ENCODE data around the gene USP17L10.
"Not testable (repeated sequence)": the region's sequence is repeated elsewhere in the genome, so short reads cannot be mapped to it uniquely, and the experiment has no call there.

Gene USP17L10, protein sequence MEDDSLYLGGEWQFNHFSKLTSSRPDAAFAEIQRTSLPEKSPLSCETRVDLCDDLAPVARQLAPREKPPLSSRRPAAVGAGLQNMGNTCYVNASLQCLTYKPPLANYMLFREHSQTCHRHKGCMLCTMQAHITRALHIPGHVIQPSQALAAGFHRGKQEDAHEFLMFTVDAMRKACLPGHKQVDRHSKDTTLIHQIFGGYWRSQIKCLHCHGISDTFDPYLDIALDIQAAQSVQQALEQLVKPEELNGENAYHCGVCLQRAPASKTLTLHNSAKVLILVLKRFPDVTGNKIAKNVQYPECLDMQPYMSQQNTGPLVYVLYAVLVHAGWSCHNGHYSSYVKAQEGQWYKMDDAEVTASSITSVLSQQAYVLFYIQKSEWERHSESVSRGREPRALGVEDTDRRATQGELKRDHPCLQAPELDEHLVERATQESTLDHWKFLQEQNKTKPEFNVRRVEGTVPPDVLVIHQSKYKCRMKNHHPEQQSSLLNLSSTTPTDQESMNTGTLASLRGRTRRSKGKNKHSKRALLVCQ

DNA sequence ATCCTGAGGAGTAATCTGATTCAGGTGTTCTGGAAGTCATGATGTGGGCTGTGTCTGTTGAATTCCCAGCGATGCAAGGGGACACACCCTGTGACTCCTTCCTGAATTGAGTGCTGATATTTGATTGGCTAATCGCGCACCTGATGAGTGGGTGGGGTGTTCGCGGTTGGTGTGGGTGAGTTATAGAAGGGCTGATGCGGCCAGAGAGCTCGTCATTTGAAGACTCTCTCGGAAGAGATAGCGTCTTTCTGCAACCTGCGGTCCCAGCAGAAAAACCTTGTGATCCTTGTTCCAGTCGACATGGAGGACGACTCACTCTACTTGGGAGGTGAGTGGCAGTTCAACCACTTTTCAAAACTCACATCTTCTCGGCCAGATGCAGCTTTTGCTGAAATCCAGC, at the start of gene USP17L10:
Gene USP17L10, plus strand, starts transcription at position 301 of the 400 bp plus-strand sequence. Its CDS starts 0 bp downstream, at position 301.
- DNase-seq (ENCODE audit: low spot score), result not testable (repeated sequence)

DNA sequence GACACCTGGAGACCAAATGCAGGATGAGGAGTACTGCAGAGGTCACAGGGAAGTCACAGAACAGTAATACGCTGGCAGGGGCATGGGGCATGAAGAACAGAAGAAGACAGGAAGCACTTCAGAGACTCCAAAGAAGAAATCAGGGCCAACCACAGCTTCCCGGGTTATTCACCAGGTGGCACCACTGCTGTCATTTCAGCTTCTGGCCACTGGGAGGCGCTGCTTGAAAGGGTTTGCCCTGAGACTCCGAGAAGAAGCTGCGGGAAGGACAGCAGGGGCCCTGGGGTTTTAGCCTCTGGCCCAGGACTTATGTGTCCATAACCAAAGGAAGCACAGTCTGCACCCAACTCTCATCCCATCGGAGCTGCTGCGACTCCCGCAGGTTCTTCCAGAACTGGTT, 44.5 kb upstream of the USP17L10 start:
- not testable (repeated sequence) for DNase-seq (ENCODE audit: low spot score)

DNA sequence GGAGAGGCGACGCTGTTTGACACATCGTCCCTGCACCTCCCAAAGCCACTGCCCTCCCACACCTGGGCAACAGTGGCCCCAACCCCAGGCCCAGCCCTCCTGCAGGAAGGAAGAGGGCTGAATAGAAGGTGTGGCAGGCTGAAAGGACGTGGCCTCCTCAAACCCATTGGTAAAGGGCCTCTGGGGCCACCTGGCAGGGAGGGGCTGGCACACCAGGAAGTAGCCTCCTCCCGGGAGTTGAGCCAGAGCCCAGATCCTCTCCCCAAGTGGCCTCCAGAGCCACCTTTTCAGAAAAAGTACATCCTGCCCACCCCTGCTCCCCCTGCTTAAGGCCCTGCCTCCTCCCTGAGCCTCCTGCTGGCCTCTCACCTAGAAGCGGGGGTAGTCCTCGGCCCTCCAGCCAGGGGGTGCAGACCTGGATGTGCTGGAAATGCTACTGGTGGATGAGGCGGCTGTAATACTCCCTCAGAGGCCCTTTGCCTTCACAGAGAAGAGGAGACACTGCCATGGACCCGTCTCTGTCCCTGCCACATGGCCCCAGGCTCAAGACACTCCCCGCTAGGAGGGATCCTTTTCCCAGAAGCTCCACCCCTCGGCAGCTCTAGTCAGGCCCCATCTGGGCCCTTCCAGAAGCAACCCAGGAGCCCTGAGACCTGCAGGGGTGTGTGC, 40.5 kb upstream of the USP17L10 start, which contains the start of gene FAM90A26:
Gene FAM90A26, plus strand, starts transcription at position 619 of the 669 bp plus-strand sequence. CDS start 2,764 bp downstream, outside the sequence.
- DNase-seq (ENCODE audit: low spot score), result not testable (repeated sequence)

DNA sequence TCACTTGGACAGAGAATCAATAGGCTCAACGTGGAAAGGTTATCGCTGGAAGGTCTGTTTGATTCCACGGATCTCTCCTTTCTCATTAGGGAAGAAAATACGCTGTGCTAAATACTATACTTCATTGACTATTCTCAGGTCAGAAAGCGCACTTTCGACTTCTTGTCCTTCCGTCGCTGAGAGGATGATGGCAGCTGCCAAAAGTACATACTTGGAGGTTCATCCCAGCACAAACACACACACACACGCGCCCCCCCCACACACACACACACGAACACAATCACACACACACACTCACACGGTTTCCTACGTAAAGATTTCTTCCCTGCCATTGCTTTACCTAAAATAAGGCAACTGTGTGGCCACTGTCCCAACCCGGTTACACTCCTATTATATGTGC, 4.2 kb downstream of the USP17L10 start:
- not testable (repeated sequence) for DNase-seq (ENCODE audit: low spot score)

DNA sequence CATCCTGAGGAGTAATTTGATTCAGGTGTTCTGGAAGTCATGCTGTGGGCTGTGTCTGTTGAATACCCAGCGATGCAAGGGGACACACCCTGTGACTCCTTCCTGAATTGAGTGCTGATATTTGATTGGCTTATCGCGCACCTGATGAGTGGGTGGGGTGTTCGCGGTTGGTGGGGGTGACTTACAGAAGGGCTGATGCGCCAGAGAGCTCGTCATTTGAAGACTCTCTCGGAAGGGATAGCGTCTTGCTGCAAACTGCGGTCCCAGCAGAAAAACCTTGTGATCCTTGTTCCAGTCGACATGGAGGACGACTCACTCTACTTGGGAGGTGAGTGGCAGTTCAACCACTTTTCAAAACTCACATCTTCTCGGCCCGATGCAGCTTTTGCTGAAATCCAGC, 4.6 kb downstream of the USP17L10 start, which contains the start of gene USP17L11:
Gene USP17L11, plus strand, starts transcription at position 301 of the 400 bp plus-strand sequence. Its CDS starts 0 bp downstream, at position 301.
- not testable (repeated sequence) for DNase-seq (ENCODE audit: low spot score)

DNA sequence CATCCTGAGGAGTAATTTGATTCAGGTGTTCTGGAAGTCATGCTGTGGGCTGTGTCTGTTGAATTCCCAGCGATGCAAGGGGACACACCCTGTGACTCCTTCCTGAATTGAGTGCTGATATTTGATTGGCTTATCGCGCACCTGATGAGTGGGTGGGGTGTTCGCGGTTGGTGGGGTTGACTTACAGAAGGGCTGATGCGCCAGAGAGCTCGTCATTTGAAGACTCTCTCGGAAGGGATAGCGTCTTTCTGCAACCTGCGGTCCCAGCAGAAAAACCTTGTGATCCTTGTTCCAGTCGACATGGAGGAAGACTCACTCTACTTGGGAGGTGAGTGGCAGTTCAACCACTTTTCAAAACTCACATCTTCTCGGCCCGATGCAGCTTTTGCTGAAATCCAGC, 9.4 kb downstream of the USP17L10 start, which contains the start of gene USP17L12:
Gene USP17L12, plus strand, starts transcription at position 301 of the 400 bp plus-strand sequence. Its CDS starts 0 bp downstream, at position 301.
- not testable (repeated sequence) for DNase-seq (ENCODE audit: low spot score)

DNA sequence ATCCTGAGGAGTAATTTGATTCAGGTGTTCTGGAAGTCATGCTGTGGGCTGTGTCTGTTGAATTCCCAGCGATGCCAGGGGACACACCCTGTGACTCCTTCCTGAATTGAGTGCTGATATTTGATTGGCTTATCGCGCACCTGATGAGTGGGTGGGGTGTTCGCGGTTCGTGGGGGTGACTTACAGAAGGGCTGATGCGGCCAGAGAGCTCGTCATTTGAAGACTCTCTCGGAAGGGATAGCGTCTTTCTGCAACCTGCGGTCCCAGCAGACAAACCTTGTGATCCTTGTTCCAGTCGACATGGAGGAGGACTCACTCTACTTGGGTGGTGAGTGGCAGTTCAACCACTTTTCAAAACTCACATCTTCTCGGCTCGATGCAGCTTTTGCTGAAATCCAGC, 14.1 kb downstream of the USP17L10 start, which contains the start of gene USP17L13:
Gene USP17L13, plus strand, starts transcription at position 301 of the 400 bp plus-strand sequence. Its CDS starts 0 bp downstream, at position 301.
- DNase-seq (ENCODE audit: low spot score), result not testable (repeated sequence)

DNA sequence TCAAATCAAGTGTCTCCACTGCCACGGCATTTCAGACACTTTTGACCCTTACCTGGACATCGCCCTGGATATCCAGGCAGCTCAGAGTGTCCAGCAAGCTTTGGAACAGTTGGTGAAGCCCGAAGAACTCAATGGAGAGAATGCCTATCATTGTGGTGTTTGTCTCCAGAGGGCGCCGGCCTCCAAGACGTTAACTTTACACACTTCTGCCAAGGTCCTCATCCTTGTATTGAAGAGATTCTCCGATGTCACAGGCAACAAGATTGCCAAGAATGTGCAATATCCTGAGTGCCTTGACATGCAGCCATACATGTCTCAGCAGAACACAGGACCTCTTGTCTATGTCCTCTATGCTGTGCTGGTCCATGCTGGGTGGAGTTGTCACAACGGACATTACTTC, 19.8 kb downstream of the USP17L10 start:
- not testable (repeated sequence) for DNase-seq (ENCODE audit: low spot score)

DNA sequence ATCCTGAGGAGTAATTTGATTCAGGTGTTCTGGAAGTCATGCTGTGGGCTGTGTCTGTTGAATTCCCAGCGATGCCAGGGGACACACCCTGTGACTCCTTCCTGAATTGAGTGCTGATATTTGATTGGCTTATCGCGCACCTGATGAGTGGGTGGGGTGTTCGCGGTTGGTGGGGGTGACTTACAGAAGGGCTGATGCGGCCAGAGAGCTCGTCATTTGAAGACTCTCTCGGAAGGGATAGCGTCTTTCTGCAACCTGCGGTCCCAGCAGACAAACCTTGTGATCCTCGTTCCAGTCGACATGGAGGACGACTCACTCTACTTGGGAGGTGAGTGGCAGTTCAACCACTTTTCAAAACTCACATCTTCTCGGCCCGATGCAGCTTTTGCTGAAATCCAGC, 23.6 kb downstream of the USP17L10 start, which contains the start of gene USP17L15:
Gene USP17L15, plus strand, starts transcription at position 301 of the 400 bp plus-strand sequence. Its CDS starts 0 bp downstream, at position 301.
- DNase-seq (ENCODE audit: low spot score), result not testable (repeated sequence)

DNA sequence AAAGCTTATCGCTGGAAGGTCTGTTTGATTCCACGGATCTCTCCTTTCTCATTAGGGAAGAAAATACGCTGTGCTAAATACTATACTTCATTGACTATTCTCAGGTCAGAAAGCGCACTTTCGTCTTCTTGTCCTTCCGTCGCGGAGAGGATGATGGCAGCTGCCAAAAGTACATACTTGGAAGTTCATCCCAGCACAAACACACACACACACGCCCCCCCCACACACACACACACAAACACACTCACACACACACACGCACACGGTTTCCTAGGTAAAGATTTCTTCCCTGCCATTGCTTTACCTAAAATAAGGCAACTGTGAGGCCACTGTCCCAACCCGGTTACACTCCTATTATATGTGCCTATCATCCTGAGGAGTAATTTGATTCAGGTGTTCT, 28.0 kb downstream of the USP17L10 start:
- DNase-seq (ENCODE audit: low spot score), result not testable (repeated sequence)

DNA sequence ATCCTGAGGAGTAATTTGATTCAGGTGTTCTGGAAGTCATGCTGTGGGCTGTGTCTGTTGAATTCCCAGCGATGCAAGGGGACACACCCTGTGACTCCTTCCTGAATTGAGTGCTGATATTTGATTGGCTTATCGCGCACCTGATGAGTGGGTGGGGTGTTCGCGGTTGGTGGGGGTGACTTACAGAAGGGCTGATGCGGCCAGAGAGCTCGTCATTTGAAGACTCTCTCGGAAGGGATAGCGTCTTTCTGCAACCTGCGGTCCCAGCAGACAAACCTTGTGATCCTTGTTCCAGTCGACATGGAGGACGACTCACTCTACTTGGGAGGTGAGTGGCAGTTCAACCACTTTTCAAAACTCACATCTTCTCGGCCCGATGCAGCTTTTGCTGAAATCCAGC, 33.1 kb downstream of the USP17L10 start, which contains the start of gene USP17L17:
Gene USP17L17, plus strand, starts transcription at position 301 of the 400 bp plus-strand sequence. Its CDS starts 0 bp downstream, at position 301.
- DNase-seq (ENCODE audit: low spot score), result not testable (repeated sequence)

DNA sequence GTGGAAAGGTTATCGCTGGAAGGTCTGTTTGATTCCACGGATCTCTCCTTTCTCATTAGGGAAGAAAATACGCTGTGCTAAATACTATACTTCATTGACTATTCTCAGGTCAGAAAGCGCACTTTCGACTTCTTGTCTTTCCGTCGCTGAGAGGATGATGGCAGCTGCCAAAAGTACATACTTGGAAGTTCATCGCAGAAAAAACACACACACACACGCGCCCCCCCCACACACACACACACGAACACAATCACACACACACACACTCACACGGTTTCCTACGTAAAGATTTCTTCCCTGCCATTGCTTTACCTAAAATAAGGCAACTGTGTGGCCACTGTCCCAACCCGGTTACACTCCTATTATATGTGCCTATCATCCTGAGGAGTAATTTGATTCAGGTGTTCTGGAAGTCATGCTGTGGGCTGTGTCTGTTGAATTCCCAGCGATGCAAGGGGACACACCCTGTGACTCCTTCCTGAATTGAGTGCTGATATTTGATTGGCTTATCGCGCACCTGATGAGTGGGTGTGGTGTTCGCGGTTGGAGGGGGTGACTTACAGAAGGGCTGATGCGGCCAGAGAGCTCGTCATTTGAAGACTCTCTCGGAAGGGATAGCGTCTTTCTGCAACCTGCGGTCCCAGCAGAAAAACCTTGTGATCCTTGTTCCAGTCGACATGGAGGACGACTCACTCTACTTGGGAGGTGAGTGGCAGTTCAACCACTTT, 37.7 kb downstream of the USP17L10 start, which contains the start of gene USP17L18:
Gene USP17L18, plus strand, starts transcription at position 678 of the 728 bp plus-strand sequence. Its CDS starts 0 bp downstream, at position 678.
- DNase-seq (ENCODE audit: low spot score), result not testable (repeated sequence)

DNA sequence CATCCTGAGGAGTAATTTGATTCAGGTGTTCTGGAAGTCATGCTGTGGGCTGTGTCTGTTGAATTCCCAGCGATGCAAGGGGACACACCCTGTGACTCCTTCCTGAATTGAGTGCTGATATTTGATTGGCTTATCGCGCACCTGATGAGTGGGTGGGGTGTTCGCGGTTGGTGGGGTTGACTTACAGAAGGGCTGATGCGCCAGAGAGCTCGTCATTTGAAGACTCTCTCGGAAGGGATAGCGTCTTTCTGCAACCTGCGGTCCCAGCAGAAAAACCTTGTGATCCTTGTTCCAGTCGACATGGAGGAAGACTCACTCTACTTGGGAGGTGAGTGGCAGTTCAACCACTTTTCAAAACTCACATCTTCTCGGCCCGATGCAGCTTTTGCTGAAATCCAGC, 42.6 kb downstream of the USP17L10 start, which contains the start of gene USP17L19:
Gene USP17L19, plus strand, starts transcription at position 301 of the 400 bp plus-strand sequence. Its CDS starts 0 bp downstream, at position 301.
- DNase-seq (ENCODE audit: low spot score), result not testable (repeated sequence)

DNA sequence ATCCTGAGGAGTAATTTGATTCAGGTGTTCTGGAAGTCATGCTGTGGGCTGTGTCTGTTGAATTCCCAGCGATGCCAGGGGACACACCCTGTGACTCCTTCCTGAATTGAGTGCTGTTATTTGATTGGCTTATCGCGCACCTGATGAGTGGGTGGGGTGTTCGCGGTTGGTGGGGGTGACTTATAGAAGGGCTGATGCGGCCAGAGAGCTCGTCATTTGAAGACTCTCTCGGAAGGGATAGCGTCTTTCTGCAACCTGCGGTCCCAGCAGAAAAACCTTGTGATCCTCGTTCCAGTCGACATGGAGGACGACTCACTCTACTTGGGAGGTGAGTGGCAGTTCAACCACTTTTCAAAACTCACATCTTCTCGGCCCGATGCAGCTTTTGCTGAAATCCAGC, 47.4 kb downstream of the USP17L10 start, which contains the start of gene USP17L20:
Gene USP17L20, plus strand, starts transcription at position 301 of the 400 bp plus-strand sequence. Its CDS starts 0 bp downstream, at position 301.
- not testable (repeated sequence) for DNase-seq (ENCODE audit: low spot score)
